ENCODE measurements around the gene DRGX. TPM values are rescaled to one million over a fixed set of nuclear protein-coding genes. Genes with fewer than 3 reads are reported as not detected.

The DRGX gene
- polyA plus RNA-seq, 1 donor from 2014 or later = not detected

GRCh38 chr10:49322371-49323170 is 73.3 kb downstream of the DRGX start:
- TF ChIP-seq RAD21 (conservative IDR thresholded peaks at IDR 0.05) = no peak
- TF ChIP-seq MXI1 (conservative IDR thresholded peaks at IDR 0.05; ENCODE audit: poor library complexity, severe bottlenecking) = no peak
- TF ChIP-seq REST (IDR thresholded peaks at IDR 0.05; ENCODE audit: borderline replicate concordance) = no peak
- TF ChIP-seq CTCF (IDR thresholded peaks at IDR 0.05; ENCODE audit: poor library complexity, severe bottlenecking) = no peak
- TF ChIP-seq TAF1 (IDR thresholded peaks at IDR 0.05; ENCODE audit: low read depth) = no peak
- no peak for TF ChIP-seq POLR2AphosphoS5 (IDR thresholded peaks at IDR 0.05)
- TF ChIP-seq EZH2 (IDR thresholded peaks at IDR 0.05; ENCODE audit: borderline replicate concordance, insufficient read depth, low read length, poor library complexity, severe bottlenecking) = no peak
- no peak for TF ChIP-seq SMC3 (conservative IDR thresholded peaks at IDR 0.05; ENCODE audit: poor library complexity)
- no peak for TF ChIP-seq EP300 (conservative IDR thresholded peaks at IDR 0.05; ENCODE audit: poor library complexity, severe bottlenecking)
- Histone ChIP-seq H3K9ac (ENCODE audit: low read length) (no peak overlapping the region), H3F3A (ENCODE audit: insufficient read depth, low read length, poor library complexity, severe bottlenecking) (no peaks in the 10 kb centered on the region), H3K4me3 (ENCODE audit: low read length) (no peak overlapping the region), H3K36me3 (ENCODE audit: insufficient read depth, low read length) (no peaks in the 10 kb centered on the region), H3K27me3 (ENCODE audit: insufficient read depth, low read depth, low read length) (no peaks in the 10 kb centered on the region), H2AFZ (ENCODE audit: low read depth, low read length) (no peak overlapping the region), H3K9me3 (ENCODE audit: low read length) (no peaks in the 10 kb centered on the region), H3K79me2 (replicated peaks; ENCODE audit: insufficient read depth, low read length) (no peaks in the 10 kb centered on the region), H3K4me2 (ENCODE audit: low read length) (no peak overlapping the region), H3K9me2 (ENCODE audit: insufficient read depth, low read length) (no peaks in the 10 kb centered on the region), H3K27ac (ENCODE audit: low read length) (no peak overlapping the region), H4K20me1 (ENCODE audit: insufficient read depth) (no peaks in the 10 kb centered on the region)

GRCh38 chr10:49321021-49321420 is 74.9 kb downstream of the DRGX start:
- no peak overlapping the region for H3K27ac ChIP-seq (ENCODE audit: low read length)
- H3K9ac ChIP-seq (ENCODE audit: low read length) = no peak overlapping the region
- H3K27me3 ChIP-seq (ENCODE audit: insufficient read depth, low read depth, low read length) = no peaks in the 10 kb centered on the region
- H3K9me2 ChIP-seq (ENCODE audit: insufficient read depth, low read length) = no peaks in the 10 kb centered on the region
- TF ChIP-seq RAD21 (conservative IDR thresholded peaks at IDR 0.05) (no peak), POLR2AphosphoS5 (IDR thresholded peaks at IDR 0.05) (no peak), EZH2 (IDR thresholded peaks at IDR 0.05; ENCODE audit: borderline replicate concordance, insufficient read depth, low read length, poor library complexity, severe bottlenecking) (no peak), MXI1 (conservative IDR thresholded peaks at IDR 0.05; ENCODE audit: poor library complexity, severe bottlenecking) (no peak), CTCF (IDR thresholded peaks at IDR 0.05; ENCODE audit: poor library complexity, severe bottlenecking) (no peak), REST (IDR thresholded peaks at IDR 0.05; ENCODE audit: borderline replicate concordance) (no peak), EP300 (conservative IDR thresholded peaks at IDR 0.05; ENCODE audit: poor library complexity, severe bottlenecking) (no peak), SMC3 (conservative IDR thresholded peaks at IDR 0.05; ENCODE audit: poor library complexity) (no peak), TAF1 (IDR thresholded peaks at IDR 0.05; ENCODE audit: low read depth) (no peak)
- no peaks in the 10 kb centered on the region for H3F3A ChIP-seq (ENCODE audit: insufficient read depth, low read length, poor library complexity, severe bottlenecking)
- H4K20me1 ChIP-seq (ENCODE audit: insufficient read depth) = no peaks in the 10 kb centered on the region
- no peaks in the 10 kb centered on the region for H3K79me2 ChIP-seq (replicated peaks; ENCODE audit: insufficient read depth, low read length)
- H3K36me3 ChIP-seq (ENCODE audit: insufficient read depth, low read length) = no peaks in the 10 kb centered on the region
- H3K4me3 ChIP-seq (ENCODE audit: low read length) = no peak overlapping the region
- no peak overlapping the region for H2AFZ ChIP-seq (ENCODE audit: low read depth, low read length)
- no peaks in the 10 kb centered on the region for H3K9me3 ChIP-seq (ENCODE audit: low read length)
- H3K4me2 ChIP-seq (ENCODE audit: low read length) = no peak overlapping the region
